ENCODE results near the gene GSN.

GSN gene

GRCh38 chr9:121324755-121325154 lies 56.8 kb downstream of the GSN start:
- Histone ChIP-seq H3K36me3 (ENCODE audit: control insufficient read depth, low read length) (no peaks in the 10 kb centered on the region), H3K4me2 (ENCODE audit: low read length) (no peak overlapping the region), H3K9me2 (replicated peaks; ENCODE audit: control insufficient read depth, low read length) (no peaks in the 10 kb centered on the region), H4K20me1 (ENCODE audit: control insufficient read depth, insufficient read depth, low read depth, low read length) (no peaks in the 10 kb centered on the region), H3K27me3 (ENCODE audit: control insufficient read depth, low read length) (no peaks in the 10 kb centered on the region), H3K4me3 (ENCODE audit: low read length) (no peak overlapping the region), H3K79me2 (ENCODE audit: control insufficient read depth, low read length) (no peaks in the 10 kb centered on the region), H3F3A (ENCODE audit: control insufficient read depth, insufficient read depth) (no peaks in the 10 kb centered on the region), H3K9me3 (ENCODE audit: control insufficient read depth, insufficient read depth, low read length) (no peaks in the 10 kb centered on the region), H3K4me1 (ENCODE audit: control insufficient read depth, low read length) (no peaks in the 10 kb centered on the region), H3K27ac (ENCODE audit: low read depth, low read length) (no peak overlapping the region)
- TF ChIP-seq EZH2phosphoT487 (IDR thresholded peaks at IDR 0.05; ENCODE audit: borderline replicate concordance, low read length) (no peak), CTCF (IDR thresholded peaks at IDR 0.05; ENCODE audit: low read depth, low read length, poor library complexity, severe bottlenecking) (no peak)

GRCh38 chr9:121325387-121325786 lies 57.4 kb downstream of the GSN start:
- H3F3A ChIP-seq (ENCODE audit: control insufficient read depth, insufficient read depth): no peaks in the 10 kb centered on the region

GRCh38 chr9:121326130-121326838 lies 58.3 kb downstream of the GSN start:
- Histone ChIP-seq H3K4me2 (ENCODE audit: low read length) (no peak overlapping the region), H3K27ac (ENCODE audit: low read depth, low read length) (no peak overlapping the region), H3K79me2 (ENCODE audit: control insufficient read depth, low read length) (no peaks in the 10 kb centered on the region), H3K4me3 (ENCODE audit: low read length) (no peak overlapping the region), H3K9me3 (ENCODE audit: control insufficient read depth, insufficient read depth, low read length) (no peaks in the 10 kb centered on the region), H3K9me2 (replicated peaks; ENCODE audit: control insufficient read depth, low read length) (no peaks in the 10 kb centered on the region), H3K27me3 (ENCODE audit: control insufficient read depth, low read length) (no peaks in the 10 kb centered on the region), H3F3A (ENCODE audit: control insufficient read depth, insufficient read depth) (no peaks in the 10 kb centered on the region), H3K4me1 (ENCODE audit: control insufficient read depth, low read length) (no peaks in the 10 kb centered on the region), H3K36me3 (ENCODE audit: control insufficient read depth, low read length) (no peaks in the 10 kb centered on the region), H4K20me1 (ENCODE audit: control insufficient read depth, insufficient read depth, low read depth, low read length) (no peaks in the 10 kb centered on the region)
- no peak for TF ChIP-seq CTCF (IDR thresholded peaks at IDR 0.05; ENCODE audit: low read depth, low read length, poor library complexity, severe bottlenecking)

More at GRCh38 chr9:121325387-121325786, 57.4 kb downstream of the GSN start:
- Histone ChIP-seq H3K79me2 (ENCODE audit: control insufficient read depth, low read length) (no peaks in the 10 kb centered on the region), H3K27me3 (ENCODE audit: control insufficient read depth, low read length) (no peaks in the 10 kb centered on the region), H3K4me2 (ENCODE audit: low read length) (no peak overlapping the region), H3K36me3 (ENCODE audit: control insufficient read depth, low read length) (no peaks in the 10 kb centered on the region), H3K27ac (ENCODE audit: low read depth, low read length) (no peak overlapping the region), H4K20me1 (ENCODE audit: control insufficient read depth, insufficient read depth, low read depth, low read length) (no peaks in the 10 kb centered on the region), H3K9me2 (replicated peaks; ENCODE audit: control insufficient read depth, low read length) (no peaks in the 10 kb centered on the region), H3K9me3 (ENCODE audit: control insufficient read depth, insufficient read depth, low read length) (no peaks in the 10 kb centered on the region), H3K4me3 (ENCODE audit: low read length) (no peak overlapping the region), H3K4me1 (ENCODE audit: control insufficient read depth, low read length) (no peaks in the 10 kb centered on the region)
- TF ChIP-seq EZH2phosphoT487 (IDR thresholded peaks at IDR 0.05; ENCODE audit: borderline replicate concordance, low read length) (no peak), CTCF (IDR thresholded peaks at IDR 0.05; ENCODE audit: low read depth, low read length, poor library complexity, severe bottlenecking) (no peak)
